MCF 10A (cell line): ENCODE measurements around the gene MTERF2. TPM values are rescaled to one million over a fixed set of nuclear protein-coding genes. Genes with fewer than 3 reads are reported as not detected.
A peak's percentile ranks its signal among the peaks of the same experiment; 100 is the strongest.

Experiments used
- BruUV-seq: library from RNA; stranded (reverse); fragments of 400-500 nt; replicated peaks from 2 replicates; lab custom pipeline; 2021; lab: Mats Ljungman, UMichigan
- CTCF ChIA-PET: fragments of 300-600 bp; sonication (Branson Sonifier 250); formaldehyde crosslinking; extraction: SDS; loops from one replicate; lab custom pipeline; 2021; ENCODE audit warnings: antibody characterized with exemption, inconsistent platforms; lab: Yijun Ruan, JAX
- POLR2A ChIA-PET: fragments of 300-600, 350-650 bp; sonication (Branson Sonifier 250); formaldehyde crosslinking; extraction: SDS; loops from one replicate; lab custom pipeline; 2020; ENCODE audit warnings: antibody characterized with exemption, inconsistent platforms; lab: Yijun Ruan, JAX
- DNase-seq: peaks from one replicate; pipeline ENCODE4 v3.0.0-alpha.2; 2018; ENCODE audit not compliant: unreplicated experiment
- H3K27ac Mint-ChIP-seq: one replicate; pipeline ENCODE4 v1.8.0; 2022; ENCODE audit warnings: mild to moderate bottlenecking, low read depth, mixed read lengths; ENCODE audit not compliant: unreplicated experiment
- H3K27me3 Mint-ChIP-seq: one replicate; pipeline ENCODE4 v1.8.0; 2022; ENCODE audit warnings: mixed read lengths; ENCODE audit not compliant: insufficient read depth, unreplicated experiment
- H3K36me3 Mint-ChIP-seq: one replicate; pipeline ENCODE4 v1.8.0; 2022; ENCODE audit warnings: mild to moderate bottlenecking, moderate library complexity, mixed read lengths; ENCODE audit not compliant: insufficient read depth, unreplicated experiment
- H3K4me1 Mint-ChIP-seq: one replicate; pipeline ENCODE4 v1.8.0; 2022; ENCODE audit warnings: mixed read lengths; ENCODE audit not compliant: insufficient read depth, unreplicated experiment
- H3K4me3 Mint-ChIP-seq: one replicate; pipeline ENCODE4 v1.8.0; 2022; ENCODE audit warnings: mild to moderate bottlenecking, moderate library complexity, mixed read lengths; ENCODE audit not compliant: unreplicated experiment
- H3K9me3 Mint-ChIP-seq: one replicate; pipeline ENCODE4 v1.8.0; 2022; ENCODE audit warnings: mixed read lengths; ENCODE audit not compliant: unreplicated experiment
- intact Hi-C: fragments of 100-400 bp; cut with micrococcal nuclease; formaldehyde crosslinking; loops from 2 replicates; pipeline ENCODE4 v1.14.1; 2022
- total RNA-seq: library from RNA; stranded (reverse); gene quantifications from 2 replicates; pipeline ENCODE4 v1.2.3, GENCODE V29; 2022
- TF ChIP-seq, protein P1 (sequence below): fragments of 200-600 bp; IDR thresholded peaks from one replicate; pipeline ENCODE4 v1.8.0; 2022; ENCODE audit warnings: antibody characterized with exemption, mild to moderate bottlenecking; ENCODE audit not compliant: unreplicated experiment

The MTERF2 gene
- total RNA-seq, 1 experiment from 2014 or later = 9.3 TPM

DNA sequence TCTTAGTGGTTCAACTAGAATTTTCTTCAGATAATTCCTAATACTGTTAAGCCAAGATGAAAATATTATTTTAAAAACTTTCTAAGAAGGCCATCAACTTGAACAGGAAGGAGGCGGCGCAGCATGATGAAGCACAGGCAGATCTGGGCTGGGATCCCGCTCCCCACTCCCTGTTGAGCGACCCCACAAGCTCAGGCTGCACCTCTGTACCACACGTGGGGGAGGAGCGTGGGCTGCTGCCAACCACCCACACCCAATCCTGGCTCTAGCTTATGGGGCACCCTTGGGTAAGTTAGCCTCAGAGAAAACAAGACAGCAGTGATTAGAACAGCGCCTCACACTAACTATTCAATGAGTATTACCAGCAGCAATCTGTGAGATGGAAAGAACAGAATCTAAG lies 6.0 kb downstream of the MTERF2 start:
- Mint-ChIP-seq H3K4me1 (peaks cover 32% of the 10 kb centered on the region), H3K27me3 (no peaks in the 10 kb centered on the region), H3K27ac (peak overlapping the region; percentile 33), H3K9me3 (no peaks in the 10 kb centered on the region), H3K36me3 (peaks cover 24% of the 10 kb centered on the region), H3K4me3 (no peak overlapping the region)
- no peak for DNase-seq
- TF ChIP-seq, protein P1, sequence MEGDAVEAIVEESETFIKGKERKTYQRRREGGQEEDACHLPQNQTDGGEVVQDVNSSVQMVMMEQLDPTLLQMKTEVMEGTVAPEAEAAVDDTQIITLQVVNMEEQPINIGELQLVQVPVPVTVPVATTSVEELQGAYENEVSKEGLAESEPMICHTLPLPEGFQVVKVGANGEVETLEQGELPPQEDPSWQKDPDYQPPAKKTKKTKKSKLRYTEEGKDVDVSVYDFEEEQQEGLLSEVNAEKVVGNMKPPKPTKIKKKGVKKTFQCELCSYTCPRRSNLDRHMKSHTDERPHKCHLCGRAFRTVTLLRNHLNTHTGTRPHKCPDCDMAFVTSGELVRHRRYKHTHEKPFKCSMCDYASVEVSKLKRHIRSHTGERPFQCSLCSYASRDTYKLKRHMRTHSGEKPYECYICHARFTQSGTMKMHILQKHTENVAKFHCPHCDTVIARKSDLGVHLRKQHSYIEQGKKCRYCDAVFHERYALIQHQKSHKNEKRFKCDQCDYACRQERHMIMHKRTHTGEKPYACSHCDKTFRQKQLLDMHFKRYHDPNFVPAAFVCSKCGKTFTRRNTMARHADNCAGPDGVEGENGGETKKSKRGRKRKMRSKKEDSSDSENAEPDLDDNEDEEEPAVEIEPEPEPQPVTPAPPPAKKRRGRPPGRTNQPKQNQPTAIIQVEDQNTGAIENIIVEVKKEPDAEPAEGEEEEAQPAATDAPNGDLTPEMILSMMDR = no peak
- ChIA-PET POLR2A (no interaction called here), CTCF (interaction anchor here (0.6 to 1.1 kb wide), 4 partner anchors 10 to 110 kb away, joined by 3 to 4 read pairs (median 4); no protein-coding TSS in a partner anchor)
- intact Hi-C loops = no loop called here
- no TSS peak for BruUV-seq

DNA sequence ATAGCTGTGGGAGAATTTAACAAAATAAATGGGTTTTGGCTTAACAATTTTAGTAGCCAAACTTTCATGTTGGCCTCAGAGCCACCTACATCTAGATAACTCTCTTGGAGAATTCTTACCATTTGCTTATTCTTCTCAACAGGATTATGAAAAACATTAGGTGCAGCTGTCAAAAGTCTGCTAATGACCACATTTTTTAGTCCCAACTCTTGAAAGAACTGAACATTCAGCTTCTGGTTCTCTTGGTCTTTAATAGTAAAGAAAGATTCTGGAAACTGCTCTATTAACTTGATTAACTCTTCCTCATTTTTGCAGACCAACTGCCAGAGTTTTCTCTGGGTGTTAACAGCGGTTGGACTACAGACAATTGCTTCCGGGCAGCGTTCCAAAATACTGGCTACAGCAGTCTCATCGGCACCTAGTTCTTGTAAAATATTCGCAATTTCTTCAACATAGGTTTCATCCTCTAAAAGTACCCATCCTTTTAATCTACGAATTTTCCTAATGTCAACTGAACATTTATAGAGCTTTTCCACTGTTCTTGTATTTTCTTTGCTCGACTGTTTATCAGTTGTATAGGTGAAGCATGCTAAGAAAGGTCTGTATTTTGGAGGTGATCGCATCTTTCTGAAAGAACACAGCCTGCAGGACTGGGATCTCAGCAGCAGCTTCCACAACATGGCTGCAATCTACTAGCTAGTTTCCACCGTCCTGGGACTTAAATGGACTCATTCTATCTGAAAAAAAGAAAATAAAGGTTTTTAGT lies 8.7 kb downstream of the MTERF2 start:
- intact Hi-C loops = no loop called here
- peaks cover under 1% of the 10 kb centered on the region for H3K36me3 Mint-ChIP-seq
- peak; percentile 47 for DNase-seq
- H3K27me3 Mint-ChIP-seq = no peaks in the 10 kb centered on the region
- no TSS peak for BruUV-seq
- no peak overlapping the region for H3K4me3 Mint-ChIP-seq
- ChIA-PET CTCF (interaction anchor here (0.5 to 1.0 kb wide), 3 partner anchors 15 to 633 kb away, joined by 3 to 4 read pairs (median 3); no protein-coding TSS in a partner anchor), POLR2A (interaction anchor here (1.2 to 2.8 kb wide), 4 partner anchors 9 to 79 kb away, joined by 3 to 13 read pairs (median 7); partner anchors contain the start of genes MTERF2 and TMEM263)
- H3K9me3 Mint-ChIP-seq = no peaks in the 10 kb centered on the region
- H3K27ac Mint-ChIP-seq = no peak overlapping the region
- H3K4me1 Mint-ChIP-seq = peaks cover 20% of the 10 kb centered on the region
- TF ChIP-seq, protein P1 = no peak

DNA sequence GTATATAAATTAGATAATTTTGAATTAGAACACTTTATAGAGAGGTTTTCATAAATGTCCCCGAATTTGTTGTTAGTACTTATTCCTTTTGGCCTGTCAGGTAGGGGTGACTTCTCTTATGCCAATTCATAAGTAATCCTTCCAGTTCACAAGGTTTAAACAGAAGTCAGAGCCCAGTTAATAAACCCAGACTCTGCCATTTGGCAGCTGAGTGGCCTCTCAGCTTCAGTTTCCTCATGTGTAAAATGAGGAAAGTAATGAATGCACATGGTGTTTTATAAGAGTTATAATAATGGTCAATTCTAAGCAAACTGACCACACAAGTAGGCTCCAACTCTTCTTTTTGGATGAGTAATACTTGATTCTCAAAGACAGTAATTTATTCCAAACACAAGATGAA lies 10.3 kb downstream of the MTERF2 start:
- no TSS peak for BruUV-seq
- ChIA-PET CTCF (interaction anchor here (0.5 to 0.8 kb wide), 4 partner anchors 10 to 942 kb away, joined by 3 to 5 read pairs (median 3); partner anchors contain the start of gene MTERF2), POLR2A (interaction anchor here (0.6 to 2.8 kb wide), 5 partner anchors 9 to 20 kb away, joined by 3 to 13 read pairs (median 7); partner anchors contain the start of genes MTERF2 and TMEM263)
- intact Hi-C loops = no loop called here
- Mint-ChIP-seq H3K27ac (no peak overlapping the region), H3K4me1 (peaks cover 20% of the 10 kb centered on the region), H3K4me3 (no peak overlapping the region), H3K9me3 (no peaks in the 10 kb centered on the region), H3K27me3 (no peaks in the 10 kb centered on the region), H3K36me3 (peaks cover 14% of the 10 kb centered on the region)
- DNase-seq = no peak
- TF ChIP-seq, protein P1 = no peak

- no peaks in the 10 kb centered on the region for H3K27me3 Mint-ChIP-seq
Measured at GRCh38 chr12:106975993-106976658, 10.8 kb downstream of the MTERF2 start.

More at GRCh38 chr12:106975993-106976658, 10.8 kb downstream of the MTERF2 start:
- Mint-ChIP-seq H3K36me3 (peaks cover 18% of the 10 kb centered on the region), H3K4me3 (no peak overlapping the region), H3K4me1 (peaks cover 20% of the 10 kb centered on the region), H3K9me3 (no peaks in the 10 kb centered on the region), H3K27ac (peak overlapping the region; percentile 64)
- peak; percentile 47 for DNase-seq
- POLR2A ChIA-PET = interaction anchor here (1.2 to 2.7 kb wide), 2 partner anchors 11 to 15 kb away, joined by 7 to 13 read pairs; partner anchors contain the start of gene MTERF2
- intact Hi-C loops = no loop called here
- CTCF ChIA-PET = interaction anchor here (0.5 to 0.8 kb wide), 3 partner anchors 11 to 943 kb away, joined by 3 read pairs; partner anchors contain the start of gene MTERF2
- TF ChIP-seq, protein P1 = no peak
- no TSS peak for BruUV-seq
